K562 (cell line): ENCODE measurements around the gene PTP4A2. TPM values are rescaled to one million over a fixed set of nuclear protein-coding genes. Genes with fewer than 3 reads are reported as not detected.

Source experiments
- DNMT1 ChIP-seq: fragments of 450-650 bp; IDR thresholded peaks from 2 replicates; pipeline ENCODE4 v1.6.1; 2016; ENCODE audit warnings: antibody characterized with exemption, mild to moderate bottlenecking
- PHB ChIP-seq: fragments of 250-450 bp; sonication (Bioruptor Pico); IDR thresholded peaks from 2 replicates; pipeline ENCODE4 v1.5.0; 2021
- PURB ChIP-seq: sonication (generic); formaldehyde crosslinking; IDR thresholded peaks from 2 replicates; pipeline ENCODE4 v1.9.0; 2021; ENCODE audit warnings: low read depth, mild to moderate bottlenecking, missing genetic modification reagents
- SMARCB1 ChIP-seq: IDR thresholded peaks from 2 replicates; pipeline ENCODE4 v1.6.1; 2011; ENCODE audit warnings: improper control_type of control experiment, low read depth; ENCODE audit not compliant: insufficient read length
- ZNF586 ChIP-seq: fragments of 450-650 bp; formaldehyde crosslinking; conservative IDR thresholded peaks from 2 replicates; pipeline ENCODE4 v1.4.0; 2020; ENCODE audit warnings: mild to moderate bottlenecking, moderate library complexity
- polyA plus RNA-seq, 8 experiments: library from polyadenylated mRNA; depleted of rRNA in 4 of 8; stranded (reverse) in 5 of 8; unstranded in 3 of 8; fragments of >200 nt; fragmentation: Nextera tagmentation in 2 of 8; fragmentation: Illumina TruSeq in 1 of 8; extraction: Ambion mirVana in 2 of 8; extraction: Trizol in 1 of 8; gene quantifications; 2 replicates each; pipeline versions ENCODE4 v1.2.1 to v1.2.3, GENCODE V29; 2011 to 2014; ENCODE audit warnings: inconsistent platforms in 1 of 8, missing spikeins in 1 of 8
- total RNA-seq, 7 experiments: library from RNA; depleted of rRNA in 6 of 7; stranded (reverse); fragments of >200 nt in 6 of 7; fragmentation: Illumina TruSeq in 2 of 7; extraction: Trizol in 2 of 7; gene quantifications; 2 replicates each; pipeline versions ENCODE4 v1.2.1 to v1.2.3, GENCODE V29; 2011 to 2021; ENCODE audit warnings: low replicate concordance in 1 of 7
- TF ChIP-seq, protein P1 (sequence below): fragments of 450-650 bp; IDR thresholded peaks from 2 replicates; pipeline ENCODE4 v1.6.1; 2016; ENCODE audit warnings: low read depth
- TF ChIP-seq, protein P2 (sequence below): fragments of 450-650 bp; IDR thresholded peaks from 2 replicates; pipeline ENCODE4 v1.6.1; 2016; ENCODE audit warnings: mild to moderate bottlenecking, moderate library complexity

PTP4A2 gene
- total and polyA plus RNA-seq, 9 of the 15 experiments (the other 6 are each of a cell fraction or from before 2014, with no cell fraction given) = 197 to 870 (median 480) TPM

GRCh38 chr1:31955917-31956736 lies 18.0 kb upstream of the PTP4A2 start (continued):
- TF ChIP-seq, protein P1, sequence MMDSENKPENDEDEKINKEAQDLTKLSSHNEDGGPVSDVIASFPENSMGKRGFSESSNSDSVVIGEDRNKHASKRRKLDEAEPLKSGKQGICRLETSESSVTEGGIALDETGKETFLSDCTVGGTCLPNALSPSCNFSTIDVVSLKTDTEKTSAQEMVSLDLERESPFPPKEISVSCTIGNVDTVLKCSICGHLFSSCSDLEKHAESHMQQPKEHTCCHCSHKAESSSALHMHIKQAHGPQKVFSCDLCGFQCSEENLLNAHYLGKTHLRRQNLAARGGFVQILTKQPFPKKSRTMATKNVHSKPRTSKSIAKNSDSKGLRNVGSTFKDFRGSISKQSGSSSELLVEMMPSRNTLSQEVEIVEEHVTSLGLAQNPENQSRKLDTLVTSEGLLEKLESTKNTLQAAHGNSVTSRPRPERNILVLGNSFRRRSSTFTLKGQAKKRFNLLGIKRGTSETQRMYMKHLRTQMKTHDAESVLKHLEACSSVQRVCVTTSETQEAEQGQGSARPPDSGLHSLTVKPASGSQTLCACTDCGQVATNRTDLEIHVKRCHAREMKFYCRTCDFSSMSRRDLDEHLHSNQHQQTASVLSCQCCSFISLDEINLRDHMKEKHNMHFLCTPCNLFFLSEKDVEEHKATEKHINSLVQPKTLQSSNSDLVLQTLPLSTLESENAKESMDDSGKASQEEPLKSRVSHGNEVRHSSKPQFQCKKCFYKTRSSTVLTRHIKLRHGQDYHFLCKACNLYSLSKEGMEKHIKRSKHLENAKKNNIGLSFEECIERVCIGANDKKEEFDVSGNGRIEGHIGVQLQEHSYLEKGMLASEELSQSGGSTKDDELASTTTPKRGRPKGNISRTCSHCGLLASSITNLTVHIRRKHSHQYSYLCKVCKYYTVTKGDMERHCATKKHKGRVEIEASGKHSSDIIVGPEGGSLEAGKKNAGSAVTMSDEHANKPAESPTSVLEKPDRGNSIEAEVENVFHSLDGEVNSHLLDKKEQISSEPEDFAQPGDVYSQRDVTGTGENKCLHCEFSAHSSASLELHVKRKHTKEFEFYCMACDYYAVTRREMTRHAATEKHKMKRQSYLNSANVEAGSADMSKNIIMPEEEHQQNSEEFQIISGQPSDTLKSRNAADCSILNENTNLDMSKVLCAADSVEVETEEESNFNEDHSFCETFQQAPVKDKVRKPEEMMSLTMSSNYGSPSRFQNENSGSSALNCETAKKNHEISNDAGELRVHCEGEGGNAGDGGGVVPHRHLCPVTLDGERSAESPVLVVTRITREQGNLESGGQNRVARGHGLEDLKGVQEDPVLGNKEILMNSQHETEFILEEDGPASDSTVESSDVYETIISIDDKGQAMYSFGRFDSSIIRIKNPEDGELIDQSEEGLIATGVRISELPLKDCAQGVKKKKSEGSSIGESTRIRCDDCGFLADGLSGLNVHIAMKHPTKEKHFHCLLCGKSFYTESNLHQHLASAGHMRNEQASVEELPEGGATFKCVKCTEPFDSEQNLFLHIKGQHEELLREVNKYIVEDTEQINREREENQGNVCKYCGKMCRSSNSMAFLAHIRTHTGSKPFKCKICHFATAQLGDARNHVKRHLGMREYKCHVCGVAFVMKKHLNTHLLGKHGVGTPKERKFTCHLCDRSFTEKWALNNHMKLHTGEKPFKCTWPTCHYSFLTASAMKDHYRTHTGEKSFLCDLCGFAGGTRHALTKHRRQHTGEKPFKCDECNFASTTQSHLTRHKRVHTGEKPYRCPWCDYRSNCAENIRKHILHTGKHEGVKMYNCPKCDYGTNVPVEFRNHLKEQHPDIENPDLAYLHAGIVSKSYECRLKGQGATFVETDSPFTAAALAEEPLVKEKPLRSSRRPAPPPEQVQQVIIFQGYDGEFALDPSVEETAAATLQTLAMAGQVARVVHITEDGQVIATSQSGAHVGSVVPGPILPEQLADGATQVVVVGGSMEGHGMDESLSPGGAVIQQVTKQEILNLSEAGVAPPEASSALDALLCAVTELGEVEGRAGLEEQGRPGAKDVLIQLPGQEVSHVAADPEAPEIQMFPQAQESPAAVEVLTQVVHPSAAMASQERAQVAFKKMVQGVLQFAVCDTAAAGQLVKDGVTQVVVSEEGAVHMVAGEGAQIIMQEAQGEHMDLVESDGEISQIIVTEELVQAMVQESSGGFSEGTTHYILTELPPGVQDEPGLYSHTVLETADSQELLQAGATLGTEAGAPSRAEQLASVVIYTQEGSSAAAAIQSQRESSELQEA = 0 out of 2 replicates have a peak, but pooled peaks have one; percentile 11
- TF ChIP-seq PURB (CRISPR knock-in tag) = no peak
- no peak for TF ChIP-seq ZNF586
- TF ChIP-seq PHB = no peak
- TF ChIP-seq SMARCB1 = no peak
- TF ChIP-seq, protein P2, sequence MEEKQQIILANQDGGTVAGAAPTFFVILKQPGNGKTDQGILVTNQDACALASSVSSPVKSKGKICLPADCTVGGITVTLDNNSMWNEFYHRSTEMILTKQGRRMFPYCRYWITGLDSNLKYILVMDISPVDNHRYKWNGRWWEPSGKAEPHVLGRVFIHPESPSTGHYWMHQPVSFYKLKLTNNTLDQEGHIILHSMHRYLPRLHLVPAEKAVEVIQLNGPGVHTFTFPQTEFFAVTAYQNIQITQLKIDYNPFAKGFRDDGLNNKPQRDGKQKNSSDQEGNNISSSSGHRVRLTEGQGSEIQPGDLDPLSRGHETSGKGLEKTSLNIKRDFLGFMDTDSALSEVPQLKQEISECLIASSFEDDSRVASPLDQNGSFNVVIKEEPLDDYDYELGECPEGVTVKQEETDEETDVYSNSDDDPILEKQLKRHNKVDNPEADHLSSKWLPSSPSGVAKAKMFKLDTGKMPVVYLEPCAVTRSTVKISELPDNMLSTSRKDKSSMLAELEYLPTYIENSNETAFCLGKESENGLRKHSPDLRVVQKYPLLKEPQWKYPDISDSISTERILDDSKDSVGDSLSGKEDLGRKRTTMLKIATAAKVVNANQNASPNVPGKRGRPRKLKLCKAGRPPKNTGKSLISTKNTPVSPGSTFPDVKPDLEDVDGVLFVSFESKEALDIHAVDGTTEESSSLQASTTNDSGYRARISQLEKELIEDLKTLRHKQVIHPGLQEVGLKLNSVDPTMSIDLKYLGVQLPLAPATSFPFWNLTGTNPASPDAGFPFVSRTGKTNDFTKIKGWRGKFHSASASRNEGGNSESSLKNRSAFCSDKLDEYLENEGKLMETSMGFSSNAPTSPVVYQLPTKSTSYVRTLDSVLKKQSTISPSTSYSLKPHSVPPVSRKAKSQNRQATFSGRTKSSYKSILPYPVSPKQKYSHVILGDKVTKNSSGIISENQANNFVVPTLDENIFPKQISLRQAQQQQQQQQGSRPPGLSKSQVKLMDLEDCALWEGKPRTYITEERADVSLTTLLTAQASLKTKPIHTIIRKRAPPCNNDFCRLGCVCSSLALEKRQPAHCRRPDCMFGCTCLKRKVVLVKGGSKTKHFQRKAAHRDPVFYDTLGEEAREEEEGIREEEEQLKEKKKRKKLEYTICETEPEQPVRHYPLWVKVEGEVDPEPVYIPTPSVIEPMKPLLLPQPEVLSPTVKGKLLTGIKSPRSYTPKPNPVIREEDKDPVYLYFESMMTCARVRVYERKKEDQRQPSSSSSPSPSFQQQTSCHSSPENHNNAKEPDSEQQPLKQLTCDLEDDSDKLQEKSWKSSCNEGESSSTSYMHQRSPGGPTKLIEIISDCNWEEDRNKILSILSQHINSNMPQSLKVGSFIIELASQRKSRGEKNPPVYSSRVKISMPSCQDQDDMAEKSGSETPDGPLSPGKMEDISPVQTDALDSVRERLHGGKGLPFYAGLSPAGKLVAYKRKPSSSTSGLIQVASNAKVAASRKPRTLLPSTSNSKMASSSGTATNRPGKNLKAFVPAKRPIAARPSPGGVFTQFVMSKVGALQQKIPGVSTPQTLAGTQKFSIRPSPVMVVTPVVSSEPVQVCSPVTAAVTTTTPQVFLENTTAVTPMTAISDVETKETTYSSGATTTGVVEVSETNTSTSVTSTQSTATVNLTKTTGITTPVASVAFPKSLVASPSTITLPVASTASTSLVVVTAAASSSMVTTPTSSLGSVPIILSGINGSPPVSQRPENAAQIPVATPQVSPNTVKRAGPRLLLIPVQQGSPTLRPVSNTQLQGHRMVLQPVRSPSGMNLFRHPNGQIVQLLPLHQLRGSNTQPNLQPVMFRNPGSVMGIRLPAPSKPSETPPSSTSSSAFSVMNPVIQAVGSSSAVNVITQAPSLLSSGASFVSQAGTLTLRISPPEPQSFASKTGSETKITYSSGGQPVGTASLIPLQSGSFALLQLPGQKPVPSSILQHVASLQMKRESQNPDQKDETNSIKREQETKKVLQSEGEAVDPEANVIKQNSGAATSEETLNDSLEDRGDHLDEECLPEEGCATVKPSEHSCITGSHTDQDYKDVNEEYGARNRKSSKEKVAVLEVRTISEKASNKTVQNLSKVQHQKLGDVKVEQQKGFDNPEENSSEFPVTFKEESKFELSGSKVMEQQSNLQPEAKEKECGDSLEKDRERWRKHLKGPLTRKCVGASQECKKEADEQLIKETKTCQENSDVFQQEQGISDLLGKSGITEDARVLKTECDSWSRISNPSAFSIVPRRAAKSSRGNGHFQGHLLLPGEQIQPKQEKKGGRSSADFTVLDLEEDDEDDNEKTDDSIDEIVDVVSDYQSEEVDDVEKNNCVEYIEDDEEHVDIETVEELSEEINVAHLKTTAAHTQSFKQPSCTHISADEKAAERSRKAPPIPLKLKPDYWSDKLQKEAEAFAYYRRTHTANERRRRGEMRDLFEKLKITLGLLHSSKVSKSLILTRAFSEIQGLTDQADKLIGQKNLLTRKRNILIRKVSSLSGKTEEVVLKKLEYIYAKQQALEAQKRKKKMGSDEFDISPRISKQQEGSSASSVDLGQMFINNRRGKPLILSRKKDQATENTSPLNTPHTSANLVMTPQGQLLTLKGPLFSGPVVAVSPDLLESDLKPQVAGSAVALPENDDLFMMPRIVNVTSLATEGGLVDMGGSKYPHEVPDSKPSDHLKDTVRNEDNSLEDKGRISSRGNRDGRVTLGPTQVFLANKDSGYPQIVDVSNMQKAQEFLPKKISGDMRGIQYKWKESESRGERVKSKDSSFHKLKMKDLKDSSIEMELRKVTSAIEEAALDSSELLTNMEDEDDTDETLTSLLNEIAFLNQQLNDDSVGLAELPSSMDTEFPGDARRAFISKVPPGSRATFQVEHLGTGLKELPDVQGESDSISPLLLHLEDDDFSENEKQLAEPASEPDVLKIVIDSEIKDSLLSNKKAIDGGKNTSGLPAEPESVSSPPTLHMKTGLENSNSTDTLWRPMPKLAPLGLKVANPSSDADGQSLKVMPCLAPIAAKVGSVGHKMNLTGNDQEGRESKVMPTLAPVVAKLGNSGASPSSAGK = no peak
- peak; percentile 89; the same call in 1 of the 2 replicates for TF ChIP-seq DNMT1
